Thoracic aorta (tissue), 2 donors: ENCODE measurements around the gene MELTF. TPM values are rescaled to one million over a fixed set of nuclear protein-coding genes. Genes with fewer than 3 reads are reported as not detected.

Experiments
- ATAC-seq: fragments of 150-250 bp; one replicate; pipeline ENCODE4 v1.8.0; 2017; ENCODE audit warnings: low read depth; ENCODE audit not compliant: insufficient number of reproducible peaks, low FRiP score
- DNase-seq: peaks from one replicate; pipeline ENCODE4 v3.0.0-alpha.2; 2020; ENCODE audit warnings: low spot score
- H3K27ac ChIP-seq, 2 donors: fragments of 200-600 bp; sonication (generic); 1 replicate in 1 of 2; 2 replicates in 1 of 2; pipeline ENCODE4 v1.5.1; 2016; ENCODE audit warnings: mild to moderate bottlenecking in 2 of 2, moderate library complexity in 2 of 2
- H3K27me3 ChIP-seq: fragments of 200-600 bp; sonication (generic); replicated peaks from 2 replicates; pipeline ENCODE4 v1.6.0; 2016; ENCODE audit warnings: mild to moderate bottlenecking; ENCODE audit not compliant: insufficient read depth
- H3K36me3 ChIP-seq: fragments of 200-600 bp; sonication (generic); one replicate; pipeline ENCODE4 v1.5.1; 2016
- H3K4me1 ChIP-seq, 2 donors: fragments of 200-600 bp; sonication (generic); 1 replicate in 1 of 2; 2 replicates in 1 of 2; pipeline versions ENCODE4 v1.5.1 to v1.6.0; 2016; ENCODE audit warnings: low read depth in 2 of 2, mild to moderate bottlenecking in 1 of 2; ENCODE audit not compliant: control insufficient read depth in 1 of 2
- H3K4me3 ChIP-seq: fragments of 200-600 bp; sonication (generic); 2 replicates; pipeline ENCODE4 v1.5.1; 2016; ENCODE audit warnings: mild to moderate bottlenecking
- H3K9me3 ChIP-seq: fragments of 200-600 bp; sonication (generic); 2 replicates; pipeline ENCODE4 v1.5.1; 2016
- CTCF ChIP-seq: fragments of 200-600 bp; sonication (generic); IDR thresholded peaks from one replicate; pipeline ENCODE4 v1.5.1; 2019; ENCODE audit warnings: antibody characterized with exemption
- total RNA-seq, 2 donors: library from RNA; depleted of rRNA; stranded (reverse); fragments of >200 nt; gene quantifications; one replicate each; pipeline versions ENCODE4 v1.1.0 to v1.2.3, GENCODE V29; 2016

Gene MELTF
- total RNA-seq, 2 donors from 2014 or later, result 6.1 to 8.7 TPM

DNA sequence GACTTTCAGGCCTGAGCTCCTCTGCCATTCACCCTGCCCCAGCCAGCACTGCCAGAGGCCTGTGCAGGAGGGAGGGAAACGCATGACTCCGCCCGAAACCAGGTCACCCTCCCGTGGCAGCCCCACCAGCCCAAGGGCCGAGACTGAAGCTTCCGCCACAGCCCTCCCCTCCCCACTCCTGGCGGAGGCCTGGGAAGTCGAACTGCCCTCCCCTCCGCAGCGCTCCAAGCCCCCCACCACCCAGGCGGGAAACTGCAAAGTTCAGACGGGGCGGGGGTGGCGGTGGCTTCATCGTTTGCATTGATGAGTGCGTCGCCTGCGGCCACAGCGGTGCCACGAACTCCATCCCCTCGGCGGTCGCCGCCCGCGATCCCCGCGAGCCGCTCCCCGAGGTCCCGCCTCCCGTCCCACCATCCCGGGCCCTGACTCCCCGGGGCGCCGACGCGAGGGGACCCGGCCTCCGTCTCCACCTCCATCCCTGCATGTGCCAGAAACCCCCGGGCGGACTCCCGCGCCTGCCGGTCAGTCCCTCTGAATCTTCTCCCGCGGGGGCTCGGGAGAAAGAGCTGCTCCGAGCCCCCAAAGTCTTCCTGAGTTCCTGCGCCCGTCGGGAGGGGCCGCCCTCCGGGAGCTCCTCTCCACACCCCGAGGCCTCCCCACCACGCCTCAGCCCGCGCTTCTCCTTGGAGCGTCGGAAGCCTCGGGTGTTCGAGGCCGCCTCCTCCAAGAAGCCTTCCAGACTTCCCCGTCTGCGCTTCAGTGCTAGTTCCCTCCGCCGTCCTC lies 698 bp downstream of the MELTF start:
- Histone ChIP-seq H3K4me3 (peak overlapping the region; percentile 75), H3K36me3 (no peaks in the 10 kb centered on the region), H3K4me1 (peaks cover 7 to 25% of the 10 kb centered on the region in 2 donors), H3K27me3 (peaks cover 4% of the 10 kb centered on the region), H3K9me3 (no peaks in the 10 kb centered on the region), H3K27ac (no peak overlapping the region)
- DNase-seq, result no peak
- TF ChIP-seq CTCF, result no peak
- ATAC-seq, result no peak

DNA sequence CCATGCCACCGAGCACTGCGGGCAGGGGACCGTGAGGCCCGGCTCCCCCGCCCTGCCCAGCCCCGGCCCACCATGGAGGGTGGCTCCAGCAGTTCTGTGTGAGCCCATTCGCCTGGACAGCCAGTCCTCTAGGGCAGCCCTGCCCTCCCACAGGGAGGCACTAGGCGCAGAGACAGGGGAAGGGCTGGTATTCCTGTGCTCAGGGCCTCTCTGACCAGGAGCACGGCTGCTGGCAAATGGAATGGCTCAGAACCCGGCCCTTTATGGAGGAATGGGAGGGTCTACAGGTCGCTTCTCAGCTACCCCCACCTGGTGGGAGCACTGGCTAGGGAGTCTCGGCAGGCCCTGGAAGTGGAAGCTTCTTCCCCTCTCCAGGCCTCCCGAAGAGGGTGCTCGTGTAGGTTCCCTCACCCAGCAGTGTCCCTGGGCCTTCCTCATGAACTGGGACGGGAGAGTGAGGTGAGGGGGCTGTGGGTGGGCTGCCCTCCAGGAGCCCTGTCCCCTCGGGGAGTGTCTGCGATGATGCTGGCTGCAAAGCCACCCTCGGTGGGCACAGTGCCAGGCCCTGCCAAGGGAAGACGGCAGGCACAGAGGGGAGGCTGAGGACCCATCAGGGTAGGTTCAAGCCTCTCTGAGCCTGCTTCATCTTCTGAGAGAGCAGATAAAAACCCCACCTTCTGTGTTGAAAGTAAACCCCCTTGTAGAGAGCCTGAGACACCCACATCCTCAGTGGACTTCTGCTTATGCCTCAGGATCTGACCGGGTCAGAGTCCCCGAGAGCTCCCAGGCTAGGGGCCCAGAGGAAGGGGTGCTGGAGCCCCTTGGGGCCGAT lies 1.5 kb downstream of the MELTF start:
- Histone ChIP-seq H3K4me3 (peak overlapping the region; percentile 75), H3K27ac (no peak overlapping the region), H3K9me3 (no peaks in the 10 kb centered on the region), H3K4me1 (peaks cover 7 to 25% of the 10 kb centered on the region in 2 donors), H3K27me3 (peaks cover 4% of the 10 kb centered on the region), H3K36me3 (no peaks in the 10 kb centered on the region)
- no peak for TF ChIP-seq CTCF
- ATAC-seq (no peak), DNase-seq (no peak)

GRCh38 chr3:197027151-197027895 lies 2.3 kb downstream of the MELTF start:
- Histone ChIP-seq H3K36me3 (no peaks in the 10 kb centered on the region), H3K27me3 (peaks cover 4% of the 10 kb centered on the region), H3K27ac (no peak overlapping the region), H3K9me3 (no peaks in the 10 kb centered on the region), H3K4me1 (peaks cover 7 to 25% of the 10 kb centered on the region in 2 donors), H3K4me3 (no peak overlapping the region)
- DNase-seq, result no peak
- no peak for TF ChIP-seq CTCF
- no peak for ATAC-seq

- no peak for ATAC-seq
- H3K4me1 ChIP-seq, result peaks cover 2 to 20% of the 10 kb centered on the region in 2 donors
- no peaks in the 10 kb centered on the region for H3K9me3 ChIP-seq
- no peak for TF ChIP-seq CTCF
- no peak for DNase-seq
- H3K36me3 ChIP-seq, result no peaks in the 10 kb centered on the region
- peaks cover 4% of the 10 kb centered on the region for H3K27me3 ChIP-seq
- H3K27ac ChIP-seq, result no peak overlapping the region
- no peak overlapping the region for H3K4me3 ChIP-seq
Observed at GRCh38 chr3:197026481-197026866, 3.1 kb downstream of the MELTF start.
